Psoas muscle (tissue), 8 donors: ENCODE measurements around the gene ARHGEF12. TPM values are rescaled to one million over a fixed set of nuclear protein-coding genes. Genes with fewer than 3 reads are reported as not detected.

ENCODE experiments used
- ATAC-seq, 4 donors: fragments of 200-7000 bp; cut with Tn5 transposase; one replicate each; pipeline ENCODE4 v1.9.1; 2020; ENCODE audit warnings: moderate library complexity in 3 of 4, mild to moderate bottlenecking in 2 of 4
- DNase-seq, 2 donors: peaks; one replicate each; pipeline ENCODE4 v3.0.0-alpha.2; 2020
- H3K27ac ChIP-seq: fragments of 200-600 bp; one replicate; pipeline ENCODE4 v1.8.0; 2022
- H3K27me3 ChIP-seq, 3 donors: fragments of 200-600 bp in 1 of 3; one replicate each; pipeline versions ENCODE4 v1.6.1 to v1.8.0; 2013 to 2022; ENCODE audit warnings: low read length in 2 of 3, mild to moderate bottlenecking in 2 of 3, moderate library complexity in 1 of 3; ENCODE audit not compliant: insufficient read depth in 3 of 3
- H3K36me3 ChIP-seq, 2 donors: fragments of 200-600 bp in 1 of 2; one replicate each; pipeline versions ENCODE4 v1.6.1 to v1.8.0; 2013 to 2022; ENCODE audit warnings: low read depth in 1 of 2, mild to moderate bottlenecking in 1 of 2, moderate library complexity in 1 of 2; ENCODE audit not compliant: insufficient read depth in 1 of 2
- H3K4me1 ChIP-seq: fragments of 200-600 bp; one replicate; pipeline ENCODE4 v1.8.0; 2022
- H3K4me3 ChIP-seq: fragments of 200-600 bp; one replicate; pipeline ENCODE4 v1.8.0; 2022; ENCODE audit warnings: mild to moderate bottlenecking
- H3K9me3 ChIP-seq: fragments of 200-600 bp; one replicate; pipeline ENCODE4 v1.8.0; 2022
- WGBS, 3 donors: extraction: QIAGEN DNeasy Blood & Tissue Kit; methylation state at CpG; one replicate each; pipeline versions ENCODE4 v1.1.6 to v1.1.7; 2013; 5-methylcytosine and 5-hydroxymethylcytosine counted together
- intact Hi-C, 2 donors: fragments of 100-400 bp; cut with DNase I; formaldehyde crosslinking; loops; one replicate each; pipeline versions ENCODE4 v1.11.0 to v1.14.2; 2022
- long read RNA-seq, 2 donors: library from polyadenylated mRNA; unstranded; transcript quantifications; one replicate each; pipeline ENCODE4 v2.0.0, GENCODE V29; 2021
- polyA plus RNA-seq, 3 donors: library from polyadenylated mRNA; stranded (reverse); fragments of 200-250 nt; gene quantifications; one replicate each; pipeline ENCODE4 v1.2.3, GENCODE V29; 2013
- total RNA-seq, 4 donors: library from RNA; stranded (reverse); fragmentation: NEBNext Ultra II Directional in 2 of 4; extraction: Animal tissue kit (Norgen Biotek cat#: 25700) in 2 of 4; gene quantifications; one replicate each; pipeline versions ENCODE4 v1.2.1 to v1.2.4, GENCODE V29; 2021 to 2023
- TF ChIP-seq, protein P1 (sequence below): fragments of 200-600 bp; IDR thresholded peaks from one replicate; pipeline ENCODE4 v1.8.0; 2022; ENCODE audit warnings: antibody characterized with exemption
- donor health status: healthy with polysubstance abuse.
- donor health status: DM: no; HTN: no; CAD: no; lungs with moderate emphysema.
- donor health status: Bipolar disorder and iron deficiency.
- donor health status: healthy.
- donor health status: DM: yes; HTN: yes; CAD: no.
- donor health status: DM: no; HTN: no; CAD: no.
- donor health status: DM: no; HTN: no; CAD: no.
- donor health status: DM: yes; HTN: yes; CAD: no.

Gene ARHGEF12, protein sequence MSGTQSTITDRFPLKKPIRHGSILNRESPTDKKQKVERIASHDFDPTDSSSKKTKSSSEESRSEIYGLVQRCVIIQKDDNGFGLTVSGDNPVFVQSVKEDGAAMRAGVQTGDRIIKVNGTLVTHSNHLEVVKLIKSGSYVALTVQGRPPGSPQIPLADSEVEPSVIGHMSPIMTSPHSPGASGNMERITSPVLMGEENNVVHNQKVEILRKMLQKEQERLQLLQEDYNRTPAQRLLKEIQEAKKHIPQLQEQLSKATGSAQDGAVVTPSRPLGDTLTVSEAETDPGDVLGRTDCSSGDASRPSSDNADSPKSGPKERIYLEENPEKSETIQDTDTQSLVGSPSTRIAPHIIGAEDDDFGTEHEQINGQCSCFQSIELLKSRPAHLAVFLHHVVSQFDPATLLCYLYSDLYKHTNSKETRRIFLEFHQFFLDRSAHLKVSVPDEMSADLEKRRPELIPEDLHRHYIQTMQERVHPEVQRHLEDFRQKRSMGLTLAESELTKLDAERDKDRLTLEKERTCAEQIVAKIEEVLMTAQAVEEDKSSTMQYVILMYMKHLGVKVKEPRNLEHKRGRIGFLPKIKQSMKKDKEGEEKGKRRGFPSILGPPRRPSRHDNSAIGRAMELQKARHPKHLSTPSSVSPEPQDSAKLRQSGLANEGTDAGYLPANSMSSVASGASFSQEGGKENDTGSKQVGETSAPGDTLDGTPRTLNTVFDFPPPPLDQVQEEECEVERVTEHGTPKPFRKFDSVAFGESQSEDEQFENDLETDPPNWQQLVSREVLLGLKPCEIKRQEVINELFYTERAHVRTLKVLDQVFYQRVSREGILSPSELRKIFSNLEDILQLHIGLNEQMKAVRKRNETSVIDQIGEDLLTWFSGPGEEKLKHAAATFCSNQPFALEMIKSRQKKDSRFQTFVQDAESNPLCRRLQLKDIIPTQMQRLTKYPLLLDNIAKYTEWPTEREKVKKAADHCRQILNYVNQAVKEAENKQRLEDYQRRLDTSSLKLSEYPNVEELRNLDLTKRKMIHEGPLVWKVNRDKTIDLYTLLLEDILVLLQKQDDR (N-terminal part only)
- total RNA-seq (100 to 1,000 TPM in 1 of 4 donors, 10 to 100 TPM in 3; 45.6 to 102 (median 76.1) TPM), polyA plus RNA-seq (10 to 100 TPM; 14.8 to 40.0 (median 15.7) TPM)
- long read RNA-seq, donor 1, partial matches to known transcripts = 6 of 11 reads
- long read RNA-seq, donor 1, other reads (novel, unspliced or antisense) = 5 of 11 reads
- long read RNA-seq, donor 2, partial matches to known transcripts = 9 of 16 reads
- long read RNA-seq, donor 2, other reads (novel, unspliced or antisense) = 7 of 16 reads

- Histone ChIP-seq H3K36me3 (no peaks in the 10 kb centered on the region), H3K27me3 (no peaks in the 10 kb centered on the region), H3K4me3 (peak within 1 kb of the TSS; percentile 96), H3K9me3 (no peaks in the 10 kb centered on the region), H3K27ac (peak within 1 kb of the TSS; percentile 98), H3K4me1 (peaks cover 33% of the 10 kb centered on the region)
- DNase-seq (peak; percentile 98 to 99), ATAC-seq (peak; percentile 83 to 89 (median 84))
- 0% methylated on average over 56 to 92 of the region's 92 CpGs for WGBS, 3 donors
- intact Hi-C loops = loop anchor here (1.0 to 5.0 kb wide), 4 partner anchors 65 to 96 kb away; no protein-coding TSS in a partner anchor
- TF ChIP-seq, protein P1, sequence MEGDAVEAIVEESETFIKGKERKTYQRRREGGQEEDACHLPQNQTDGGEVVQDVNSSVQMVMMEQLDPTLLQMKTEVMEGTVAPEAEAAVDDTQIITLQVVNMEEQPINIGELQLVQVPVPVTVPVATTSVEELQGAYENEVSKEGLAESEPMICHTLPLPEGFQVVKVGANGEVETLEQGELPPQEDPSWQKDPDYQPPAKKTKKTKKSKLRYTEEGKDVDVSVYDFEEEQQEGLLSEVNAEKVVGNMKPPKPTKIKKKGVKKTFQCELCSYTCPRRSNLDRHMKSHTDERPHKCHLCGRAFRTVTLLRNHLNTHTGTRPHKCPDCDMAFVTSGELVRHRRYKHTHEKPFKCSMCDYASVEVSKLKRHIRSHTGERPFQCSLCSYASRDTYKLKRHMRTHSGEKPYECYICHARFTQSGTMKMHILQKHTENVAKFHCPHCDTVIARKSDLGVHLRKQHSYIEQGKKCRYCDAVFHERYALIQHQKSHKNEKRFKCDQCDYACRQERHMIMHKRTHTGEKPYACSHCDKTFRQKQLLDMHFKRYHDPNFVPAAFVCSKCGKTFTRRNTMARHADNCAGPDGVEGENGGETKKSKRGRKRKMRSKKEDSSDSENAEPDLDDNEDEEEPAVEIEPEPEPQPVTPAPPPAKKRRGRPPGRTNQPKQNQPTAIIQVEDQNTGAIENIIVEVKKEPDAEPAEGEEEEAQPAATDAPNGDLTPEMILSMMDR = peak; percentile 18
These were observed at the start of gene ARHGEF12 for GRCh38 chr11:120335908-120336640. ARHGEF12 (plus strand) TSS chr11:120336413; CDS start chr11:120337244, 831 bp downstream.

GRCh38 chr11:120288021-120288420 is 48.2 kb upstream of the ARHGEF12 start:
- H3K36me3 ChIP-seq = peaks cover 0 to 2% of the 10 kb centered on the region in 2 donors
- TF ChIP-seq, protein P1 = no peak
- intact Hi-C loops = loop anchor here in 1 of 2 donors (10.0 kb wide), 1 partner anchor 633 kb away; no protein-coding TSS in a partner anchor
- peaks cover 0 to 25% (median 2%) of the 10 kb centered on the region in 3 donors for H3K27me3 ChIP-seq
- no peaks in the 10 kb centered on the region for H3K9me3 ChIP-seq
- WGBS, 3 donors = 94 to 97% (median 95%) methylated on average over 2 of the region's 2 CpGs
- no peak overlapping the region for H3K4me3 ChIP-seq
- no peak overlapping the region for H3K27ac ChIP-seq
- ATAC-seq (no peak), DNase-seq (no peak)
- H3K4me1 ChIP-seq = no peaks in the 10 kb centered on the region

DNA sequence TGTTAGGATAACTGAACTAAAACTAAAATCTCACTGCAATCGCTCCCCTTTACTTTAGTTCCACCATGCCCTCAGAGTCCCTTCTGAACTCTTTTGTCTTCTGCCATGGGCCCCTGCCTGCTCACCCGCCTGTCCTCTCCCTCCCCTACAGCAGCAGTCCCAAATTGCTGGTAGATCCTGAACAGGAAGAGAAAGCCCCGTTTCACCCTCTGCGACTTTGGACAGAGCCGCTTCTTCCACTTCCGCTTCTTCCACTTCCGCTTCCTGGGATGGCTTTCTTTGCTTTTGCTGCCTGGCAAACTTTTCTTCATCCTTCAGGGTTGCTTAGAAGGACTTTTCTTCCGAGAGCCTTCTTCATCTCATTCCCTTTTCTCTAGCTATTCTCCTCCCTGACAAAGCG is 46.8 kb upstream of the ARHGEF12 start:
- WGBS, 3 donors = 69 to 74% (median 72%) methylated on average over 9 of the region's 9 CpGs
- no peak for ATAC-seq
- intact Hi-C loops = loop anchor here in 1 of 2 donors (10.0 kb wide), 1 partner anchor 635 kb away; no protein-coding TSS in a partner anchor

More for the DNA sequence above, 46.8 kb upstream of the ARHGEF12 start:
- Histone ChIP-seq H3K4me3 (no peak overlapping the region), H3K36me3 (peaks cover 0 to 2% of the 10 kb centered on the region in 2 donors), H3K9me3 (no peaks in the 10 kb centered on the region), H3K27ac (no peak overlapping the region), H3K4me1 (no peaks in the 10 kb centered on the region), H3K27me3 (peaks cover 3 to 35% (median 3%) of the 10 kb centered on the region in 3 donors)
- no peak for DNase-seq
- TF ChIP-seq, protein P1 = no peak
